Measurements from ENCODE around the gene NPC1. TPM values are rescaled to one million over a fixed set of nuclear protein-coding genes. Genes with fewer than 3 reads are reported as not detected.

Gene NPC1
- total RNA-seq, 4 donors from 2014 or later, result 16.9 to 73.7 (median 43.6) TPM

GRCh38 chr18:23542461-23542860, 43.8 kb downstream of the NPC1 start:
- WGBS, 2 donors, result 91 to 96% methylated on average over 2 of the region's 2 CpGs
- TF ChIP-seq POLR2A (IDR thresholded peaks at IDR 0.05) (no peak), CTCF (IDR thresholded peaks at IDR 0.05) (no peak)
- no peaks in the 10 kb centered on the region for H3K27me3 ChIP-seq
- H3K27ac ChIP-seq, result no peak overlapping the region
- intact Hi-C loops (cut with DNase I), result no loop called here
- no peak overlapping the region for H3K4me3 ChIP-seq
- no peak for DNase-seq
- H3K36me3 ChIP-seq, result peaks cover 15 to 97% (median 27%) of the 10 kb centered on the region in 3 donors
- H3K4me1 ChIP-seq, result peaks cover 0 to 11% (median 0%) of the 10 kb centered on the region in 3 donors
- no peaks in the 10 kb centered on the region for H3K9me3 ChIP-seq

DNA sequence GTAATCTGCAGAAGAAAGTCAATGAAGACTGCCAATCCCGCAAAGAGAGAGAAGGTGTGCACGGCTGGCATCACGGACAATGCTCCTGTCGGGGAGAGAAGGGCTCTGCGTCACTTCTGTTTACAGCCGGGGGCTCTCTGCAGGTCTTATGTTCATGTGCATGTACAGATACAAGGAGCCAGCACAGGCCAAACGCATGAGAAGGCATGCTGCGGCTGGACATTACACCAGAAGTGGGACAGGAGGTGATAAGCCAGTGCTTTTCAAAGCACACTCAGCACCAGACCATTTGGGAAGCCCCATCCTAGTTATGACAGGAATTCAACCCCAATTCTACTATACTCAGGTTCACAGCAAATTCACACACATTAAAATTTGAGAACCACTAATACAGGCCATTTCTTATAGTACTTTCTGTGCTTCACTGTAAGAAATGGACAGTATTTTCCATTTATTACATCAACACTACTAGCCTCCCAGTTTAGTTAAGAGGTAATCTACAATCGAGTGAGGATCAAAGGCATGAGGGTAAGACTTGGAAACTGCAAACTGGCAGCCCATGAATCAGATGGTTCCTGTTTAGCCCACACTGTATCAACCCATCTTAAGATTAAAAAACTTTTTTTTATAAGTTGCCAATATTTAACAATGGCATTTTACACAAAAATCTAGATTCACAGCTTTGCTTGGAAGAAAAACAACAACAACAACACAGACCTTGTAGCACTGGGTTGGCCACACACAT, 44.8 kb downstream of the NPC1 start:
- H3K27me3 ChIP-seq, result no peaks in the 10 kb centered on the region
- no peak overlapping the region for H3K4me3 ChIP-seq
- peaks cover 0 to 2% (median 0%) of the 10 kb centered on the region in 3 donors for H3K4me1 ChIP-seq
- 85 to 87% methylated on average over 9 of the region's 9 CpGs for WGBS, 2 donors
- no peak overlapping the region for H3K27ac ChIP-seq
- no peaks in the 10 kb centered on the region for H3K9me3 ChIP-seq
- DNase-seq, result no peak
- intact Hi-C loops (cut with DNase I), result no loop called here
- peaks cover 17 to 97% (median 37%) of the 10 kb centered on the region in 3 donors for H3K36me3 ChIP-seq
- TF ChIP-seq CTCF (IDR thresholded peaks at IDR 0.05) (no peak), POLR2A (IDR thresholded peaks at IDR 0.05) (no peak)

GRCh38 chr18:23540867-23541266, 45.4 kb downstream of the NPC1 start:
- Histone ChIP-seq H3K27me3 (no peaks in the 10 kb centered on the region), H3K36me3 (peaks cover 19 to 100% (median 43%) of the 10 kb centered on the region in 3 donors), H3K4me3 (no peak overlapping the region), H3K27ac (no peak overlapping the region), H3K9me3 (no peaks in the 10 kb centered on the region), H3K4me1 (no peaks in the 10 kb centered on the region)
- 42 to 65% methylated on average over 4 to 5 of the region's 5 CpGs for WGBS, 2 donors
- DNase-seq, result no peak
- no peak for TF ChIP-seq POLR2A (IDR thresholded peaks at IDR 0.05)
- TF ChIP-seq CTCF (IDR thresholded peaks at IDR 0.05), result no peak
- intact Hi-C loops (cut with DNase I), result no loop called here

- no peaks in the 10 kb centered on the region for H3K9me3 ChIP-seq
- TF ChIP-seq POLR2A (IDR thresholded peaks at IDR 0.05) (no peak), CTCF (IDR thresholded peaks at IDR 0.05) (no peak)
- peaks cover 20 to 100% (median 44%) of the 10 kb centered on the region in 3 donors for H3K36me3 ChIP-seq
- H3K4me3 ChIP-seq, result no peak overlapping the region
- no peaks in the 10 kb centered on the region for H3K27me3 ChIP-seq
- no peak for DNase-seq
- H3K4me1 ChIP-seq, result no peaks in the 10 kb centered on the region
- WGBS, 2 donors, result 59 to 84% methylated on average over 4 to 6 of the region's 9 CpGs
- intact Hi-C loops (cut with DNase I), result no loop called here
- H3K27ac ChIP-seq, result no peak overlapping the region
These were observed 46.3 kb downstream of the NPC1 start for GRCh38 chr18:23539911-23540525.

DNA sequence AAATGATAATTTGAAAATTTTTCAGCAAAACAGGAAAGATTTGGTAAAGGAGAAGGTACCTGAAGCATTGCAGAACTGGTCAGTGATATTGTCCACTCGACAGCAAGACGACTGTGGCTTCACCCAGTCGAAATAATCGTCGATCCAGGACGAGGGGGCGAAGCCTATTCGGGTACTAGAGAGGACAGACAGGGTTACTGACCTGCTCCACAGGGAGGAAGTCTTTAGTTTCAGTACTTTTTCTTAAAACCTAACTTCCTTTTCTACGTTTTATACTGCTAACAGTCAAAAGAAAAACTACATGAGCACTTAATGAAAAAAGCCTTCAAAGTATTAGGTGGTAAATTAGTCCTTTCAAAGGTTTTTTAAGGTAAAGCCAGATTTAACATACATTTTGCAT, 47.0 kb downstream of the NPC1 start:
- Histone ChIP-seq H3K36me3 (peaks cover 22 to 100% (median 41%) of the 10 kb centered on the region in 3 donors), H3K27me3 (no peaks in the 10 kb centered on the region), H3K4me1 (no peaks in the 10 kb centered on the region), H3K27ac (no peak overlapping the region), H3K9me3 (no peaks in the 10 kb centered on the region), H3K4me3 (no peak overlapping the region)
- no peak for TF ChIP-seq CTCF (IDR thresholded peaks at IDR 0.05)
- TF ChIP-seq POLR2A (IDR thresholded peaks at IDR 0.05), result no peak
- DNase-seq, result no peak
- intact Hi-C loops (cut with DNase I), result no loop called here
- WGBS, 2 donors, result 59 to 78% methylated on average over 9 of the region's 9 CpGs

Data from esophagus squamous epithelium (tissue), 5 donors.